KMS-11 (cell line): ENCODE results near the gene MCM8.

Experiments
- H2AFZ ChIP-seq: fragments of 200-600 bp; sonication (generic); 2 replicates; pipeline ENCODE4 v1.6.1; 2016; ENCODE audit warnings: antibody characterized with exemption, mixed run types, low read depth
- H3K27ac ChIP-seq: fragments of 200-600 bp; sonication (generic); 2 replicates; pipeline ENCODE4 v1.6.1; 2016; ENCODE audit warnings: mild to moderate bottlenecking, mixed run types
- H3K27me3 ChIP-seq: fragments of 200-600 bp; sonication (generic); 2 replicates; pipeline ENCODE4 v1.6.1; 2017; ENCODE audit warnings: mild to moderate bottlenecking, low read depth, mixed run types, moderate library complexity; ENCODE audit not compliant: insufficient read depth
- H3K36me3 ChIP-seq: fragments of 200-600 bp; sonication (generic); 2 replicates; pipeline ENCODE4 v1.6.1; 2017; ENCODE audit warnings: mild to moderate bottlenecking, mixed run types; ENCODE audit not compliant: insufficient read depth
- H3K4me1 ChIP-seq: fragments of 200-600 bp; sonication (generic); 2 replicates; pipeline ENCODE4 v1.6.1; 2016; ENCODE audit warnings: mild to moderate bottlenecking, low read depth, mixed run types; ENCODE audit not compliant: poor library complexity, severe bottlenecking
- H3K4me2 ChIP-seq: fragments of 200-600 bp; sonication (generic); 2 replicates; pipeline ENCODE4 v1.7.0; 2016; ENCODE audit warnings: mild to moderate bottlenecking, mixed run types
- H3K4me3 ChIP-seq: fragments of 200-600 bp; sonication (generic); IDR thresholded peaks from 2 replicates; pipeline ENCODE4 v1.6.1; 2017; ENCODE audit warnings: low read depth, low read length, mixed read lengths; ENCODE audit not compliant: insufficient read depth
- H3K79me2 ChIP-seq: fragments of 200-600 bp; sonication (generic); 2 replicates; pipeline ENCODE4 v1.6.1; 2016; ENCODE audit warnings: low read depth, mixed run types; ENCODE audit not compliant: insufficient read depth
- H3K9ac ChIP-seq: fragments of 200-600 bp; sonication (generic); 2 replicates; pipeline ENCODE4 v1.6.1; 2016; ENCODE audit warnings: mild to moderate bottlenecking, mixed run types
- H4K20me1 ChIP-seq: fragments of 200-600 bp; sonication (generic); 2 replicates; pipeline ENCODE4 v1.6.1; 2016; ENCODE audit warnings: mild to moderate bottlenecking, mixed run types; ENCODE audit not compliant: insufficient read depth
- CTCF ChIP-seq: fragments of 200-600 bp; sonication (generic); conservative IDR thresholded peaks from 2 replicates; pipeline ENCODE4 v1.6.1; 2017; ENCODE audit warnings: low read depth, mild to moderate bottlenecking, antibody characterized with exemption, low read length, moderate library complexity, mixed read lengths

The MCM8 gene

GRCh38 chr20:6039766-6040165 is 89.3 kb downstream of the MCM8 start:
- no peak overlapping the region for H3K4me2 ChIP-seq
- no peak overlapping the region for H3K9ac ChIP-seq
- no peaks in the 10 kb centered on the region for H4K20me1 ChIP-seq
- peaks cover 3% of the 10 kb centered on the region; the same call in 1 of the 2 replicates for H3K36me3 ChIP-seq
- no peak overlapping the region for H3K27ac ChIP-seq
- no peak for TF ChIP-seq CTCF
- H3K27me3 ChIP-seq = no peaks in the 10 kb centered on the region
- H3K4me1 ChIP-seq = peaks cover under 1% of the 10 kb centered on the region
- H3K79me2 ChIP-seq = no peaks in the 10 kb centered on the region
- H2AFZ ChIP-seq = no peak overlapping the region
- H3K4me3 ChIP-seq = no peak overlapping the region

- H3K27ac ChIP-seq = no peak overlapping the region
- H3K9ac ChIP-seq = no peak overlapping the region
- H3K4me2 ChIP-seq = no peak overlapping the region
- peaks cover 3% of the 10 kb centered on the region; the same call in 1 of the 2 replicates for H3K36me3 ChIP-seq
- no peaks in the 10 kb centered on the region for H3K79me2 ChIP-seq
- H3K4me3 ChIP-seq = no peak overlapping the region
- no peaks in the 10 kb centered on the region for H4K20me1 ChIP-seq
- TF ChIP-seq CTCF = no peak
- H3K4me1 ChIP-seq = peaks cover 5% of the 10 kb centered on the region
- H2AFZ ChIP-seq = no peak overlapping the region
- no peaks in the 10 kb centered on the region for H3K27me3 ChIP-seq
These were observed 90.1 kb downstream of the MCM8 start for GRCh38 chr20:6040540-6040939.

- Histone ChIP-seq H3K4me3 (no peak overlapping the region), H3K4me1 (peaks cover 5% of the 10 kb centered on the region), H3K79me2 (no peaks in the 10 kb centered on the region), H3K4me2 (no peak overlapping the region), H3K9ac (no peak overlapping the region), H4K20me1 (no peaks in the 10 kb centered on the region), H3K27me3 (no peaks in the 10 kb centered on the region), H3K36me3 (peaks cover 3% of the 10 kb centered on the region; the same call in 1 of the 2 replicates), H3K27ac (no peak overlapping the region), H2AFZ (no peak overlapping the region)
- TF ChIP-seq CTCF = no peak
These were observed 90.7 kb downstream of the MCM8 start for GRCh38 chr20:6040958-6041807.

- Histone ChIP-seq H4K20me1 (no peaks in the 10 kb centered on the region), H3K27ac (no peak overlapping the region), H3K36me3 (peaks cover 3% of the 10 kb centered on the region; the same call in 1 of the 2 replicates), H3K4me1 (peaks cover 5% of the 10 kb centered on the region), H2AFZ (no peak overlapping the region), H3K4me2 (no peak overlapping the region), H3K4me3 (no peak overlapping the region), H3K9ac (no peak overlapping the region), H3K27me3 (no peaks in the 10 kb centered on the region), H3K79me2 (no peaks in the 10 kb centered on the region)
- no peak for TF ChIP-seq CTCF
These were observed 91.4 kb downstream of the MCM8 start for GRCh38 chr20:6041808-6042265.
